ENCODE results near the gene CPEB3.

DNA sequence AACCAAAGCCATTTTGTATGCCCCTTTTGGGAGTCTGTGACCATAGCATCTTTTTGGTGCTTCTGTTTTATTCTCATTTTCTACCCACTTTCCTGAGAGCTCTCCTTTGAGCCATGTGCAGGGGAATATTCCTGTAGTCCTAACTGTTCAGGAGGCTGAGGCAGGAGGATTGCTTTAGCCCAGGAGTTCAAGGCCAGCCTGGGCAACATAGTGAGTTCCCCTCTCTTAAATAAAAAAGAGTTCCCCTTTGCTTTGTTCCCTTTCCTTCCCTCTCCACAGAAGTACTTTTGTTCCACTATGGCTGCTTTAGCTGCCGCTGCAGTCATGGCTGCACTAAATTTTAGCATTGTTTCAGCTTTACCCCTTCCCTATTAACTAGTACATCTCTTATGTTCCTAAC lies 281.4 kb downstream of the CPEB3 start:
- TF ChIP-seq POLR2AphosphoS5 (IDR thresholded peaks at IDR 0.05) (no peak), CTCF (IDR thresholded peaks at IDR 0.05) (no peak)

Data from prostate gland (tissue), 2 donors.